ENCODE data around the gene HSPG2. TPM values are rescaled to one million over a fixed set of nuclear protein-coding genes. Genes with fewer than 3 reads are reported as not detected.

The HSPG2 gene
- total RNA-seq, 1 experiment from 2014 or later = 58.9 TPM

DNA sequence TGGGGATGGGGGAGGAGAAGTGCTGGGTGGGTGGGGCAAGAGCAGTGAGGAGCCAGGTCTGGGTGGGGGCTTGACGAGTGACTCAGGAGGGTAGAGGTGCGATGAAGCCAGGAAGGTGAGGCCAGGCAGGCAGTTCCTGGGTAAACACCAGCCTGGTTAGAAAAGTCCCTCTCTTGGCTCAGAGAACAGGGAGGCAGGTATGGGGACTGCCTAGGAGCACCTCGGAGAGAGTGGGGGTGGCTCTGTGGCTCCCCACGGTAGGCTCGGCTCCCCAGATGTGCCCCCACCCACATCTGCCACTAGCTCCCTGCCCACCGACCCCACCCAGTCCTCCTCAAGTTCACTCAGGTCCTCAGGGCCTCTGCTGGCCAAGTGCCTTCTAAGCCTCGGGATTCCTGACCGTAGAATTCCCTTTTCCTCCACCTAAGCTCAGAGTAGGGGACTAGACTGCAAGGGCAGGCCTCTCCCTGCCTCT, 1.2 kb downstream of the HSPG2 start:
- Mint-ChIP-seq H3K27me3 (ENCODE audit: insufficient read depth, unreplicated experiment) (no peaks in the 10 kb centered on the region), H3K4me3 (ENCODE audit: unreplicated experiment) (peak overlapping the region; percentile 78), H3K36me3 (ENCODE audit: insufficient read depth, unreplicated experiment) (no peaks in the 10 kb centered on the region), H3K9me3 (ENCODE audit: unreplicated experiment) (no peaks in the 10 kb centered on the region), H3K4me1 (ENCODE audit: insufficient read depth, unreplicated experiment) (peaks cover 61% of the 10 kb centered on the region), H3K27ac (ENCODE audit: low read depth, unreplicated experiment) (peak overlapping the region; percentile 89)
- ChIA-PET CTCF (interaction anchor here (1.9 kb wide), 1 partner anchor 21 kb away, joined by 6 read pairs; no protein-coding TSS in a partner anchor), POLR2A (interaction anchor here (0.6 to 12.7 kb wide), 9 partner anchors 12 to 171 kb away, joined by 3 to 219 read pairs (median 6); partner anchors contain the start of gene USP48)
- peak; percentile 45 for DNase-seq (ENCODE audit: unreplicated experiment)
- intact Hi-C loops (cut with micrococcal nuclease) = loop anchor here (5.0 kb wide), 1 partner anchor 154 kb away; the partner anchor contains the start of gene USP48
- no TSS peak for BruUV-seq (replicated peaks)
- TF ChIP-seq, protein P1, sequence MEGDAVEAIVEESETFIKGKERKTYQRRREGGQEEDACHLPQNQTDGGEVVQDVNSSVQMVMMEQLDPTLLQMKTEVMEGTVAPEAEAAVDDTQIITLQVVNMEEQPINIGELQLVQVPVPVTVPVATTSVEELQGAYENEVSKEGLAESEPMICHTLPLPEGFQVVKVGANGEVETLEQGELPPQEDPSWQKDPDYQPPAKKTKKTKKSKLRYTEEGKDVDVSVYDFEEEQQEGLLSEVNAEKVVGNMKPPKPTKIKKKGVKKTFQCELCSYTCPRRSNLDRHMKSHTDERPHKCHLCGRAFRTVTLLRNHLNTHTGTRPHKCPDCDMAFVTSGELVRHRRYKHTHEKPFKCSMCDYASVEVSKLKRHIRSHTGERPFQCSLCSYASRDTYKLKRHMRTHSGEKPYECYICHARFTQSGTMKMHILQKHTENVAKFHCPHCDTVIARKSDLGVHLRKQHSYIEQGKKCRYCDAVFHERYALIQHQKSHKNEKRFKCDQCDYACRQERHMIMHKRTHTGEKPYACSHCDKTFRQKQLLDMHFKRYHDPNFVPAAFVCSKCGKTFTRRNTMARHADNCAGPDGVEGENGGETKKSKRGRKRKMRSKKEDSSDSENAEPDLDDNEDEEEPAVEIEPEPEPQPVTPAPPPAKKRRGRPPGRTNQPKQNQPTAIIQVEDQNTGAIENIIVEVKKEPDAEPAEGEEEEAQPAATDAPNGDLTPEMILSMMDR (IDR thresholded peaks at IDR 0.05; ENCODE audit: unreplicated experiment) = no peak

DNA sequence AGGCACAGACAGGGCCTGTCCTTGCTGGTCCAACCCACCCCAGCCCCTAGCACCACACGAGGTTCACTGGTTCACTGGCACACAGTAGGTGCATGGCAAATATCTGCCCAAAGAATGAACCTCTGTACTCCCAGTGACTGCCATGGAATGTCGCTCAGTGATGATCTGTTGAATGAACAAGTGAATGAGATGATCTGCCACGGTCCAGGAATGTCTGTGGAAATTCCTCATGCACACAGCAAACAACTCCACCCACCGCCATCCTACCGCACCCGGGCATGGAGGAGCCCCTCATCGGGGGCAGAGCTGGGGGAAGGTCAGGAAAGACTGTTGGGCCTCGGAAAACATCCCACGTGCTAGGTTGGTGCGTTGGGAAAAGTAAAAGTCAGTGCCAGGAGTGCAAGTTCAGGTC, 1.7 kb downstream of the HSPG2 start:
- Mint-ChIP-seq H3K9me3 (ENCODE audit: unreplicated experiment) (no peaks in the 10 kb centered on the region), H3K4me3 (ENCODE audit: unreplicated experiment) (peak overlapping the region; percentile 78), H3K27me3 (ENCODE audit: insufficient read depth, unreplicated experiment) (no peaks in the 10 kb centered on the region), H3K4me1 (ENCODE audit: insufficient read depth, unreplicated experiment) (peaks cover 65% of the 10 kb centered on the region), H3K36me3 (ENCODE audit: insufficient read depth, unreplicated experiment) (peaks cover 5% of the 10 kb centered on the region), H3K27ac (ENCODE audit: low read depth, unreplicated experiment) (peak overlapping the region; percentile 89)
- no peak for DNase-seq (ENCODE audit: unreplicated experiment)
- intact Hi-C loops (cut with micrococcal nuclease) = loop anchor here (5.0 kb wide), 1 partner anchor 153 kb away; the partner anchor contains the start of gene USP48
- TF ChIP-seq, protein P1 (IDR thresholded peaks at IDR 0.05; ENCODE audit: unreplicated experiment) = no peak
- POLR2A ChIA-PET = interaction anchor here (0.6 to 12.7 kb wide), 6 partner anchors 9 to 170 kb away, joined by 4 to 219 read pairs (median 6); partner anchors contain the start of gene USP48
- BruUV-seq (replicated peaks) = no TSS peak
- CTCF ChIA-PET = interaction anchor here (0.6 to 1.9 kb wide), 2 partner anchors 22 to 72 kb away, joined by 3 to 6 read pairs; no protein-coding TSS in a partner anchor

DNA sequence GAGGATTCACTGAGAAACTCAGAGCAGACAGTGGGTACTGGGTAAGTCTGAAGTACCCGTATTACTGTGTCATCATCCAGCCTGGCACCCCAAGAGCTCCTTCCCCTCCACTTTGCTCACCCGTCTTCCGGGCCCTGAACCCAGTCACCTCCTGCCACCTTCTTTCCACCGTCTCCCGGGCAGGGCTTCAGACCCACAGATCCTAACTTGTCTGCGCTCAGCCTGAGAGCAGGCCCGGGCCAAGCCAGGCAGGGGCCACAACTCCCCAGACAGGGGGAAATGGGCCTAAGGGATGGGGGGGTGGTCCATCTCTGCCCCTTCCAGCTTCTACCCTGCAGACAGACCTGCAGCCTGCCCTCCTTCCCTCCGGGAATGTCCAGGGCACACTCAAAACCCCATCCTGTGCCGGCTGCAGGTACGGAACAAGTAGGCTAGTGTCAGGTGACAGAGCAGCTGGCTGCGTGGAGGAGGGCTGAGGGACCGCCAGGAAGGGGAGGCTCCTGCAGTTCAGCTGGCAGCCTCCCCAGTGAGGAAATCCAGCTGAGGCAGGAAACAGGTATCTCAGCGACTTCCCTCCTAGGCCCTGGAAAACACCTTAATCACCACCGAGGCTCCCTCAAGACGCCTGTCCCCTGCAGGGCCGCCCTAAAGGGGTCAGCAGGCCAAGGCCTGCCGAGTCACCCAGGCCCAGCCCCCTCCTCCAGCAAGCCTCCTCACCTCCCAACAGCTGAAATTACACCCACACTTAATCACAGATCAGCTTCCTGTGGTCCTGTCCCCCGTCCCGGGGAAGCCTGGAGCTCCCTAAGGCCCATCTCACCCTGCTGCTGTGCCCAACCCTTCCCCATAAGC, 3.5 kb downstream of the HSPG2 start:
- intact Hi-C loops (cut with micrococcal nuclease) = no loop called here
- Mint-ChIP-seq H3K4me1 (ENCODE audit: insufficient read depth, unreplicated experiment) (peaks cover 61% of the 10 kb centered on the region), H3K27ac (ENCODE audit: low read depth, unreplicated experiment) (peak overlapping the region; percentile 90), H3K4me3 (ENCODE audit: unreplicated experiment) (peak overlapping the region; percentile 54), H3K27me3 (ENCODE audit: insufficient read depth, unreplicated experiment) (no peaks in the 10 kb centered on the region), H3K9me3 (ENCODE audit: unreplicated experiment) (no peaks in the 10 kb centered on the region), H3K36me3 (ENCODE audit: insufficient read depth, unreplicated experiment) (peaks cover 7% of the 10 kb centered on the region)
- BruUV-seq (replicated peaks) = no TSS peak
- peak; percentile 63 for DNase-seq (ENCODE audit: unreplicated experiment)
- POLR2A ChIA-PET = interaction anchor here (0.7 to 12.7 kb wide), 7 partner anchors 9 to 151 kb away, joined by 3 to 219 read pairs (median 5); partner anchors contain the start of genes CDC42 and USP48
- CTCF ChIA-PET = interaction anchor here (0.6 to 1.1 kb wide), 3 partner anchors 16 to 24 kb away, joined by 3 to 6 read pairs (median 3); no protein-coding TSS in a partner anchor
- TF ChIP-seq, protein P1 (IDR thresholded peaks at IDR 0.05; ENCODE audit: unreplicated experiment) = no peak

DNA sequence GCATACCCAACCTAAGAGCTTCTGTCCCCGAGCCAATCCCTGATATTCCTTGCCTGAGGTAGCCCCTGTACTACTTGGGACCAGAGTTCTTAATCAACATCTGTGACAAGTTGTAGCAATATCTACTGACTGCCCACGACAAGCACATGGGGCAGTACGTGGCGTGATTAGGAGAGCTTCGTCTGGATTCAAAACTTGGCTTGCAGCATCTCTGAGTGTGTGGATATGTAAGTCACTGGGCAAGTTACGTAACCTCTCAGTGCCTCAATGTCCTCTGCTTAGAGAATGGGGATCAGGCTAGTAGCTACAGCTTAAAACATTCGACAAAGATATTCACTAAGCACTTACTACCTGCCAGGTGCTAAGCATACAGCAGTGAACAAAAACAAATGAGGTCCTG, 5.0 kb downstream of the HSPG2 start:
- intact Hi-C loops (cut with micrococcal nuclease) = no loop called here
- CTCF ChIA-PET = interaction anchor here (1.0 kb wide), 1 partner anchor 32 kb away, joined by 4 read pairs; no protein-coding TSS in a partner anchor
- Mint-ChIP-seq H3K36me3 (ENCODE audit: insufficient read depth, unreplicated experiment) (peaks cover 11% of the 10 kb centered on the region), H3K9me3 (ENCODE audit: unreplicated experiment) (no peaks in the 10 kb centered on the region), H3K27me3 (ENCODE audit: insufficient read depth, unreplicated experiment) (no peaks in the 10 kb centered on the region), H3K27ac (ENCODE audit: low read depth, unreplicated experiment) (peak overlapping the region; percentile 14), H3K4me3 (ENCODE audit: unreplicated experiment) (no peak overlapping the region), H3K4me1 (ENCODE audit: insufficient read depth, unreplicated experiment) (peaks cover 50% of the 10 kb centered on the region)
- no TSS peak for BruUV-seq (replicated peaks)
- DNase-seq (ENCODE audit: unreplicated experiment) = peak; percentile 59
- POLR2A ChIA-PET = interaction anchor here (0.6 to 12.7 kb wide), 3 partner anchors 26 to 150 kb away, joined by 3 to 219 read pairs (median 5); partner anchors contain the start of gene USP48
- TF ChIP-seq, protein P1 (IDR thresholded peaks at IDR 0.05; ENCODE audit: unreplicated experiment) = no peak

All from MCF 10A (cell line).